A549 treated with CORT108297 at 1 μM for 4 hours (cell line): ENCODE results near the gene AGER. TPM values are rescaled to one million over a fixed set of nuclear protein-coding genes. Genes with fewer than 3 reads are reported as not detected.

Source experiments
- total RNA-seq: library from RNA; stranded (reverse); fragments of 200-300 nt; extraction: Qiagen RNA extraction; gene quantifications from 5 replicates; pipeline ENCODE4 v1.2.3, GENCODE V29; 2022

AGER gene
- 1.4 to 2.3 TPM (median 1.7 TPM) in 5 replicates for total RNA-seq

DNA sequence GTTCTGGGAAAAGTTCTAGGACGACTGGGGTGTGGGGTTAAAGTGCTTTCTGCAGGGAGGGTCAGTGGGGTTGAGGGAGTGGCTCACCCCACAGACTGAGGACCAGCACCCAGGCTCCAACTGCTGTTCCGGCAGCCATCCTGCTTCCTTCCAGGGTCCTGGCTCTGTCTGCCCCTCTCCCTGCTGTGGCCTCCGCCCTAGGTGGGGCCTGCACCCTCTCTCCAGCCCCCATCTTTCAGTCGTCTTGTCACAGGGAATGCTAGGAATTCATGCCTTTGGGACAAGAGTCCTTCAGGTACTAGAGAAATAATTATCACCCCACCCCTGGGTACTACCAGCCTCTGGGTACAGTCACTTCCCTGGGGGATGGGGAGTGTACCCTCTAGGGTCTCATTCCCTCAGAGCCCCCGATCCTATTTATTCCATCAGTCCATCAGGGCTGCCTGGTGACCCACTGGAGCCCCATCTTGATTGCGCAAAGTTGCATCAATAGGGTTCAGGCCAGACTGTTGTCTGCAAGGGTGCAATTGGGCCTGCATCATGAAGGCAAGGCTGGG, at the start of gene AGER:
AGER (minus strand) TSS at position 170 of the 557 bp plus-strand sequence; CDS start at position 139, 31 bp downstream.

DNA sequence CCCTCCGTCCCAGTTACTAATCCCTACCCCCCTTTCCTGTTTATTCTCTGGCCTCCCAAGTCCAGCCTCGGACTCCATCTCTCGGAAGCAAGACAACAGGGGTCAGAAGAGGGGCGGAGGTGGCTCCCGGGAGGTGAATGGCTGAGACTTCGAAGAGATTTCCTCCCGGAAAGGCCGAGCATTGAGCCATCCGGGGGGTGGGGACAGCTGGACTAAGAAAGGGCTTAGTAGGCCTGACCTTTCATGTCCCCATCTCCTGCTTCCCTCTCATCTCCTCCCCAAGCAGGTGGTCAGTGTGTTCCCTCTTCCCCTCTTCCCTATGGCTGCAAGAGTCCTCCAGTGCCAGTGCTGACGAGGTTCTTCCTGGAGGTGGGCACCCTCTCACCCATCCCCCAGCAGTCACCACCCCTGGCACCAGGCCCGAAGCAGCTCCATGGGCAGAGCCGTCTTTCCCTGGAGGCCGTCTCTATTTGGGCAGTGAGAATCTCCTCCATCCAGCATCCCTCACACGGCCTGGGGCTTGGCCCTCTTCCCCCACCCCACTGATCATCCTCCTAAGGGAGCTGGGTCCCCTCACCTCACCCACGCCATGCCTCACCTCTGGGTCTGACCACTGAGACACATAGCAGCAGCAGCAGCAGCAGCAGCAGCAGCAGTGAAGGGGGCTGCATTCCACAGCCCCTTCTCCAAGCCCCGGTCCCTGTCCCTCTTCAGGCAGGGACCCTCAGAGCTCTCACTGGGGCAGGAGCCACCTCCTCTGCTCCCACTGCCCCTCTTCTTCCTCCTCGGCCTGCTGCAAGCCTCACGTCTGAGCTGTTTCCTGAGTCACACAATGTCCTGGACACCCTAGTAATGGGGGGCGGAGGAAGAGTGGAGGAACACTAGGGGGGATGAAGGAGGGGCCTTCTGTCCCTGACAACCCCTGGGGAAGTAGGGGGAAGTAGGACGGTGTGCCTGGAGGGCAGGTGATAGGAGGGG, 39.5 kb upstream of the AGER start, which contains the start of gene NOTCH4:
NOTCH4 (minus strand) TSS at position 810 of the 978 bp plus-strand sequence; CDS start at position 671, 139 bp downstream.

DNA sequence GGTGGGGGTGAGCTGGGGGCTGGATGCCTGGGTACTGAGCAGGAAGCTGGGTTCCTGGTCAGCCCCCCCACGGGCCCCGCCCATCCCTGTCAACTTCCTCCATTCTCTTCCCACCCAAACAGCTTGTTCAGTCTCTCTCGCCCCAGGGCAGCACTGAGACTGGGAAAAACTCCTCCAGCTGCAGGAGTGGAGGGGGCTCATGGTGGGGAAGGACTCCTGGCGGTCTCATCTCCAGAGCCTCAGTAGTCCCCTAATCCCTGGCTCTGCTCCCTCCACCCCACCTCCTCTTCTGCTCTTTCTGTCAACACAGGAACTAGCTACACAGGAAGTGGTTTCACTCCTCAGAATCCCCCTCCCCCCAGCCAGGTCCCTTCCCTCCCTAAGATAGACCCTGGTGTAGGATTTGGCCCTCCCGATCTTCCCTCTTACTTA, 8.6 kb upstream of the AGER start, which contains the start of gene GPSM3:
GPSM3 (minus strand) TSS at position 36 of the 432 bp plus-strand sequence. CDS start 130 bp downstream, outside the sequence.

DNA sequence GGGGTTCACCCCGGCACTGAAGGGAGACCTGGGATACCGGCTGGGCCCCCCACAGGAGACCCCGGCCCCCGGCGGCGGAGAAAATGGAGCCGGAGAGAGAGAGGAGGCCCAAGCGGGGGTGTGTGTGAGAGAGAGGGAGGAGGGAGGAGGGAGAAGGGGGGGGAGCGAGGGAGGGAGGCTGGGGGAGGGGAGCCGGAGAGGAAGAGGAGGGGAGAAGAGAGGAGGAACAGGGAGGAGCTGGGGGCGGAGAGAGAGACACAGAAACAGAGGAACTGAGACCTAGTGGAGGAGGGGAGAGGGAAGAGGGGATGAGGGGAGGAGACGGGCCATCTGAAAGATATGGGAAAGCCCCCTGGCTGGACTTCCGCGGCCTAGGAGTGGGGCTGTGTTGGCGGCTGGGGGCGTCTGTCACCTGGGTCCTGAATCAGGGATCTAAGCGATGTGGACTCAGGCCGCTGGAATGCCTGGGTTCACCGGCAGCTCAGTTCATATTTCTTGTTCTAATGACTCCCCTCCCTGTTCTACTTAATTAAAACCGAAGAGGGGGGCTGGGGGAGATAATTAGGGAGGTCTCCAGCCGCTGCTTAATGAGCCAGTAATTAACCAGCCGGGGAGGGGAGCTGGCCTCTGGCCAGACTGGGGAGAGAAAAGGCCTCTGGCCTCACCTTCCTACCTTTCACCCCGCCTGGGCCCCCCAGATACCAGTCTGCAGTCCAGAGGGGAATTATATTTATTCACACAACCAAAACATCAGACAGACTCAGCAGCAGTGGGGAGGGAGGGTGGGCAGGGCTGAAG, 6.2 kb upstream of the AGER start, which contains the start of gene PBX2:
PBX2 (minus strand) TSS at position 149 of the 798 bp plus-strand sequence. CDS start 287 bp downstream, outside the sequence.

DNA sequence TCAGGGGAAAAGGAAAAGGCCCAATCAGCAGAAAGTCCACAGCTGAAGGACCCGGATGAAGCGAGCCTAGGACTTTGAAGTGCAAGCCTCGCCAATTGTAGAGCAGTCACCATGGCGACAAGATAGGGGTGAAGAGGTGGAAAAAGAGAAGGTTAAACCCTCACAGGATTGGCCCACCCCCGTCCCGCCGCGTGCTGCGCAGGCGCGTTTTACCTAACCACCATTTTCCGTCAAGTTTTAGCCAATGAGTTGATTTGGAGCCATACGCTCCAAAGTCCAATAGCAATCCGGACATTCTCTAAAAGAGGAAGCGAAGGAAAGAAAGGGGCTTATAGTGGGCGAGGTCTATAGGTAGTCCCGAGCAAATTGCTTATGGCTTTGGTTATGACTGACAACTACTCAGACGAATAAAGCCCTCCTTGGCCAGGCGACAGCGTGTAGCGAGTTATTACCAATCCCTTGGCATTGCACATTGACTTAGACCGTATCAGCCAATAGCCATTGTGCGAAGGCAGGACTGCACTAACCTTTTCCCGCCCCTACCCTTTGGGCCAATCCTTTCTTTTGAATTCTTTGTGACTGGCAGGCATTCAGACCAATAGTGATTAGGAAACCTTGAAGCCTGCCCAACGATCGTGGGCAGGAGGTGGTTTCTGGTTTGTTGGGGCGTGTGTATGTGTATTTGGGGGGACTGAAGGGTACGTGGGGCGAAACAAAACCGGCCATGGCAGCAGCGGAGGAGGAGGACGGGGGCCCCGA, 6.1 kb downstream of the AGER start, which contains the start of gene RNF5:
RNF5 (plus strand) TSS at position 618 of the 759 bp plus-strand sequence; CDS start at position 725, 107 bp downstream.

DNA sequence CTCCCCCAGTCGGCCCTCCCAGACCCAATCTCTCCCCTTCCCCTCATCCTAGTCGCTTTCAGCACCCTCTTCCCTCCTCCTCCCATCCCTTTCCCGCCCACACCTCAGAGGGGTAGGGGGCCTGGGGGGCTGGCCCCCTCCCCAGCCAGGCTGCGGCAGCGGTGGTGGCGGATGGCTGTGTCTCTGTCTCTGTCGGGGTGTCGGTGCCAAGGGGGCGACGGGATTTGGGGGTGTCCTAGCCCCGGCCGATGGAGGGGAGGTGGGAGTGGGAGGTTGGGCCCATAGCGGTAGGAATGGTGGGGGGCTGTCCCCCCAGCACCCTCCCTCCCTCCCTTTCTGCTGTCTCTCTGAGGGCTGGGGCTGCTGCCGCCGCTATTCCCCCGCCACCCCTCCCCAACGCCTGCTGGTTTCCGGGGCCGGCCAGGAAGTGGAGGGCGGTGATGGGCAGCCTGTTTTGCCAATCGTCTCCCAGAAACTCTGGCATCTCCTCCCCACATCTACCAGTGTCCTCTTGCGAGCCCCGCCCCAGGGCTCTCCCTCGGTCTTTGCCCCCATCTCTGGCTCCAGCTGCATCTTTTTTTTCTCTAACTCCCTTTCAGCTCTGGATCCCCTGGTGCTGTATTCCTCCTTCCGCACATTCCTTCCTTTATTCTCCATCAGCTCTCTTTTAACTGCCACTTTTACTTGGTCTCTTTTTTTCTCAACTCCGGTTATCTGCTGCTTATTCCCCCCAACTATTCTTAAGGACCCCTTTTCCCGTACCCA, 8.2 kb downstream of the AGER start, which contains the start of gene AGPAT1:
AGPAT1 (minus strand) TSS at position 374 of the 765 bp plus-strand sequence. CDS start 4,588 bp downstream, outside the sequence.

DNA sequence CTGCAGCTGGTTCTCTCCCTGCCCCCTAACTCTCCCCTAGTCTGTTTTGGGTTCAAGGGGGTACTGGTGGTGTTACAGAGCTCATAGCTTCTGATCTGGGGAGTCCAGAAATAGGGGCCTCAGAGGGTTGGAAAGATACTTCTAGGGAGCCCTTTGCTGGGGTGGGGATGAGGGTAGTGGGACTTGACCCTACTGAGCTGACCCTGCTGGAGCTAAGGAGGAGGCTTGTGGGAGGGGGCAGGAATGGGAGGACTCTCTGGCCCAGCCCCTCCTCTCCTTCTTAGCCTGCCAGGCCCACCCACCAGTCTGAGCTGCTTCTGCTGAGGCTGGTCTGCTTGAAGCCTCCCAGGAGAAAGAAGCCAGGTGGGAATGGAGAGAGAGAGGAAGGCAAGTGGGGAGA, 19.8 kb downstream of the AGER start, which contains the start of gene EGFL8:
EGFL8 (plus strand) TSS at position 301 of the 400 bp plus-strand sequence. CDS start 1,571 bp downstream, outside the sequence.

DNA sequence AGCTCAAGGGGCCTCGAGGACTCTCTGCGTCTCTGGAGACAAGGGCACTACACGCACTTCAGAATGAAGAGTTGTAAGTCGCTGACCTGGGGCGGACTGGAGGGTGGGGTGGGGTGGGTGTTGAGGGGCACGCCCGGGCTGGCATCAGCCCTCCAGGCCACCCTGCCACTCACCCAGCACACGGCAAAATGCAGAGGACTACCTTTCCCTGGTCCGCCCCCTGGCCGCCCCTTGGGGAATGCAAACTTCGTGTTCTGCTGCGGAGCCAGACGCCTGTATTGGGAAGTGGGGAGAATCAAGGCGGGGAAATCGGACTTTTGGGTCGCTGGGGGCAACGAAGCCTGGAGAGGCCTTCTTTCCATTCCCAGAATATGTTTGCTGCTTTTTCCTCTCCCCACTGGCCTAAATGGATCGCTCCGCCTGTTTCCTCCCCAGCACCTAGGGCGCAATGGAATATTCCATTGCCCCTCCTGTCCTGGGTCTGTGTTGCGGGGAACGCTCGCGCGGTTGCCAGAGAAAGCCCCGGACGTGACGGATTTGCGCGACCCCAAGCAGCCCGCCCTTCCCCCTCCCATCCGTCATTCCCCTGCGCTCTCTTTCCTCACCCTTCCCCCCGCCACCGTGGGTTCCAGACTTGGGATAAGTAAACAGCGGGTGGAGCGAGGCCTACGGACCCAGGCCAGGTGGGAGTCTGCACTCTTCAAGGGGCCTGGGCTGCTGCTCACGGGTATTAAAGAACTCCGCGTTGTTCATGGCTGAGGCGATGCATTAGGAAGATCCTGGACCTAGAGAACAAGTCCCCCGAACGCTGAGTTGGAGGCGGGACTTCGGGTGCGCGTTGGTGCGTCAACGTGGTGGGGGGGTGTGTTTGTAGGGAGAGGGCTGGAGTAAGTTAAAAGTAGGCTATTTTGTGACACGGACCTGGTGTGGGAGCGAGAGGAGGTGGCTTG, 30.2 kb downstream of the AGER start, which contains the start of gene PPT2:
PPT2 (plus strand) TSS at position 578 of the 950 bp plus-strand sequence. CDS start 454 bp downstream, outside the sequence.

DNA sequence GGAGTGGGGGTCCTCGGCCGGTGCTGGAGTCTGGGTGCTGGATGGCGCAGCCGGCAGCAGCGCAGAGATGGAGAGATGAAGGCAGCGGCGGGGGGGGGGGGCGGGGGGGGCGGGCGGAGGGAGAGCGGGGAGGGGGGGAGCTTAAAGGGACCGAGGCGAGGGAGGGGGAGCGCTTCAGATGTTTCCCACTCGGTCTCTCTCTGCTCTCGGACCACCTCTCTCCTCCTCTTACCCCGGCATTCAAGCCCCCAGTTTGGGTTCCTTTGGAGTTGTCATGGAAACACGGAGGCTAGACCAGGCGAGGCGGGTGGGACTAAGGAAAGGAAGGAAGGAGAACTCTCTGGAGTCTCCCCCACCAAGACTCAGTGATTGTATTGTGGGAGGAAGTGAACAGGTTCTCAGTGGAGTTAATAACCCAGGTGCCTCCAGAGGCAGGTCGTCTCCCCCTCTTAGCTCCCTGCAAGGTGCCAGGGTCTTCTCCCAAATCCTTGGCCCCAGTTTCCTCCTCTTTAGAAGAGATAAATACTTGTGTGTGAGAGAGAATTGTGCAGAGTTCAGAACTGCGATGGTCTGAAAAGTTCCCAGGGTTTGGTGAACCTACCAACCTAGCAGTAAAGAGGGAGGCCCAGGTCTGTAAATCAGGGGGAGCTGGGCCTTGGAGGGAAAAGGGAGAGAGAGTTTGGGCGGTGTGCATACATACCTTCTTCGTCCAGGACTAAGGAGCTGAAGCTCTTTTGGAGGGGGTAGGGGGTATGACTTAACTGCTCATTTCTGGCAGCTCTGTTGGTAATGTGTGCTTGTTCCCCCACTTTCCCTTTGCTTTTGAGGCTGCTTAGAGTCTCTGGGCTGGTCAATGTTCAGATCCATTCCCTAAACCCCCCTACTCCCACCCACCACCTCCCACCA, 31.9 kb downstream of the AGER start, which contains the start of gene PRRT1:
PRRT1 (minus strand) TSS at position 77 of the 906 bp plus-strand sequence. CDS start 112 bp downstream, outside the sequence.

Other genes with a start within 250 kb of the AGER start
- gene CFB, start 238.2 kb downstream of the AGER start, total RNA-seq: 1.5 to 3.3 TPM (median 2.4 TPM) in 5 replicates
- gene NELFE, start 225.3 kb downstream of the AGER start, total RNA-seq: 74.7 to 85.0 TPM (median 75.1 TPM) in 5 replicates
- 21.0 to 27.3 TPM (median 25.4 TPM) in 5 replicates for gene SKIC2, start 225.1 kb downstream of the AGER start, total RNA-seq
- 11.7 to 13.4 TPM (median 12.5 TPM) in 5 replicates for gene DXO, start 212.1 kb downstream of the AGER start, total RNA-seq
- gene C4A, start 202.2 kb downstream of the AGER start, total RNA-seq: 0.48 to 1.5 TPM (median 1.1 TPM) in 5 replicates
- 0.46 to 1.7 TPM (median 0.76 TPM) in 5 replicates for gene C4B, start 169.5 kb downstream of the AGER start, total RNA-seq
- gene CYP21A2, start 145.8 kb downstream of the AGER start, total RNA-seq: not detected in 5 replicates
- gene TNXB, start 74.9 kb downstream of the AGER start, total RNA-seq: 0.32 to 0.72 TPM (median 0.56 TPM) in 5 replicates
- 27.4 to 38.6 TPM (median 36.1 TPM) in 5 replicates for gene ATF6B, start 56.0 kb downstream of the AGER start, total RNA-seq
- gene FKBPL, start 54.0 kb downstream of the AGER start, total RNA-seq: 6.4 to 8.4 TPM (median 8.1 TPM) in 5 replicates
- gene PRRT1, start 32.3 kb downstream of the AGER start, total RNA-seq: 0.30 to 0.74 TPM (median 0.52 TPM) in 5 replicates
- gene PPT2, start 30.1 kb downstream of the AGER start, total RNA-seq: 7.1 to 10.4 TPM (median 9.9 TPM) in 5 replicates
- 1.4 to 2.6 TPM (median 1.9 TPM) in 5 replicates for gene EGFL8, start 19.7 kb downstream of the AGER start, total RNA-seq
- gene AGPAT1, start 8.2 kb downstream of the AGER start, total RNA-seq: 33.3 to 41.7 TPM (median 40.0 TPM) in 5 replicates
- gene RNF5, start 5.8 kb downstream of the AGER start, total RNA-seq: 32.2 to 49.6 TPM (median 47.9 TPM) in 5 replicates
- gene PBX2, start 5.9 kb upstream of the AGER start, total RNA-seq: 13.9 to 19.9 TPM (median 17.4 TPM) in 5 replicates
- 0.31 to 0.43 TPM (median 0.38 TPM) in 5 replicates for gene GPSM3, start 8.4 kb upstream of the AGER start, total RNA-seq
- gene NOTCH4, start 39.8 kb upstream of the AGER start, total RNA-seq: 0.36 to 0.78 TPM (median 0.66 TPM) in 5 replicates
- gene TSBP1, start 187.7 kb upstream of the AGER start, total RNA-seq: not detected in 5 replicates
- not detected in 5 replicates for gene BTNL2, start 222.9 kb upstream of the AGER start, total RNA-seq